ENCODE data around the gene ETV4.

- TF ChIP-seq, protein P1, sequence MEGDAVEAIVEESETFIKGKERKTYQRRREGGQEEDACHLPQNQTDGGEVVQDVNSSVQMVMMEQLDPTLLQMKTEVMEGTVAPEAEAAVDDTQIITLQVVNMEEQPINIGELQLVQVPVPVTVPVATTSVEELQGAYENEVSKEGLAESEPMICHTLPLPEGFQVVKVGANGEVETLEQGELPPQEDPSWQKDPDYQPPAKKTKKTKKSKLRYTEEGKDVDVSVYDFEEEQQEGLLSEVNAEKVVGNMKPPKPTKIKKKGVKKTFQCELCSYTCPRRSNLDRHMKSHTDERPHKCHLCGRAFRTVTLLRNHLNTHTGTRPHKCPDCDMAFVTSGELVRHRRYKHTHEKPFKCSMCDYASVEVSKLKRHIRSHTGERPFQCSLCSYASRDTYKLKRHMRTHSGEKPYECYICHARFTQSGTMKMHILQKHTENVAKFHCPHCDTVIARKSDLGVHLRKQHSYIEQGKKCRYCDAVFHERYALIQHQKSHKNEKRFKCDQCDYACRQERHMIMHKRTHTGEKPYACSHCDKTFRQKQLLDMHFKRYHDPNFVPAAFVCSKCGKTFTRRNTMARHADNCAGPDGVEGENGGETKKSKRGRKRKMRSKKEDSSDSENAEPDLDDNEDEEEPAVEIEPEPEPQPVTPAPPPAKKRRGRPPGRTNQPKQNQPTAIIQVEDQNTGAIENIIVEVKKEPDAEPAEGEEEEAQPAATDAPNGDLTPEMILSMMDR (IDR thresholded peaks at IDR 0.05) = no peak
- TF ChIP-seq POLR2A (IDR thresholded peaks at IDR 0.05) = no peak
These were observed 17.8 kb upstream of the ETV4 start for GRCh38 chr17:43563600-43564594.

Measured in thyroid gland (tissue), 4 donors.